Hematopoietic multipotent progenitor cell treated with erythropoietin and hydrocortisone succinate and interleukin-3 and kit ligand, for 15 days (in vitro differentiated cells): ENCODE data around the gene LAMC3.

Source experiments
- DNase-seq: peaks from one replicate; pipeline ENCODE4 v3.0.0-alpha.2; 2015; ENCODE audit warnings: low spot score

LAMC3 gene

DNA sequence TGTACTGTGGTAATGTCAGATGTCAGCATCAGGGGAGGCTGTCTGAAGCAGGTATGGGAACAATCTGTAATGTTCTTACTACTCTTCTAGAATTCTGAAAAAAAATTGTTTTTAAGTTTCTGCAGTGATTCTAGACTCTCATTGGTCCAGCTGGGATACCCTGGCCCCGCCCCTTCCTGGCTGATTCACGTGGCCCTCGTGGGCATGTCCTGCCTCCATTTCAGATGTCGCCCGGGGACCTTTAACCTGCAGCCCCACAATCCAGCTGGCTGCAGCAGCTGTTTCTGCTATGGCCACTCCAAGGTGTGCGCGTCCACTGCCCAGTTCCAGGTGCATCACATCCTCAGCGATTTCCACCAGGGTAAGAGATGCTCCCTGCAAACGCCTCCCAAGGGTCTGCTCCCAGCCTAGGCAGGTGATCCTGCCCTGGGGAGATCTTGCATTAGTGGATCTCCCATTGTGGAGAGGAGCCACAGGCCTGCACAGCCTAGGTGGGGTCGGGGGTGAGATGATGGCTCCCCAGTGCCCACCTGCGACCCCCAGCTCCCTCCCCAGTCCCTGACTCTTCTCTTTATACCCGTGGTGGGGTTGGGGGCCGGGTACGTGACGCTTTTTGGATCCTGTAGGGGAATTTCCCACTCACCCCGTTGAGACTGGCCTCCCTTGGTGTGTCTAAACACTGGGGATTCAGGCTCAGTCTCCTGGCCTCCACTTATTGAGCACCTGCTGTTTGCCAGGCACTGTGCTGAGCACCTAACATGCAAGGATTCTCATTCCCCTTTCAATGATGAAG lies 36.5 kb downstream of the LAMC3 start:
- DNase-seq = no peak

DNA sequence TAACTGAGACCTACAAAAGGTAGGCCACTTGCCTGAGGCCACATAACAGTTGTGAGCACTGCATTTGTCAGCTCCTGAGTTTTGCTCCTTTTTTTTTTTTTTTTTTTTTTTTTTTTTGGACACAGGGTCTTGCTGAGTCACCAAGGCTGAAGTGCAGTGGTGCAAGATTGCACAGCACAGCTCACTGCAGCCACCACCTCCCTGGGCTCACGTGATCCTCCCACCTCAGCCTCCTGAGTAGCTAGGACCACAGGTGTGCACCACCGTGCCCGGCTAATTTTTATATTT lies 37.1 kb downstream of the LAMC3 start:
- DNase-seq = no peak

DNA sequence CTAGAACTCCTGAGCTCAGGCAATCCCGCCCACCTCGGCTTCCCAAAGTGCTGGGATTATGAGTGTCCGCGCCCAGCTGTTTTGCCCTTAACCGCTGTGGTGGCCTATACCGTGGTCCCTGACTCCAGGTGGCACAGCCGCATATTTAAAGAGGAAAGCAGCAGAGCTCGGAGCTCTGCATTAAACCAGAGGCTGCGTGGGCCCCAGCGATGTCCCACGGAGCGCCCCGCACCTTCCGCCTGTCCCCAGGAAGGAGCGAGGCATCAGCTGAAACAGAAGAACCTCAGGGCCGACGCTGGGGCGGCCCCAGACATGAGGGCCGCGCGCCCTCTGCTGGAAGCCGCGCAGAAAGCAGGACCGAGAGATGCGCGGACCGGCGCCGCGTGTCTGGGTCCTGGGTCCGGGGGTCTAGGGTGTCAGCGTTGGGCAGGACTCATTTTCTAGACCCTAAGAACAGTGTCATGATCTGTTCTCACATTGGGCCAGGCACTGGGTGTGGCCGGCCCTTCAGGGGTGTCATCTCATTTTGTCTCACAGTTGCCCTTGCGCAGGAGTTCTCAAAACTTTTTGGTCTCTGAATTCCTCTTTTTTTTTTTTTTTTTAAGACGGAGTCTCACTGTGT lies 37.7 kb downstream of the LAMC3 start:
- DNase-seq = peak; percentile 61

DNA sequence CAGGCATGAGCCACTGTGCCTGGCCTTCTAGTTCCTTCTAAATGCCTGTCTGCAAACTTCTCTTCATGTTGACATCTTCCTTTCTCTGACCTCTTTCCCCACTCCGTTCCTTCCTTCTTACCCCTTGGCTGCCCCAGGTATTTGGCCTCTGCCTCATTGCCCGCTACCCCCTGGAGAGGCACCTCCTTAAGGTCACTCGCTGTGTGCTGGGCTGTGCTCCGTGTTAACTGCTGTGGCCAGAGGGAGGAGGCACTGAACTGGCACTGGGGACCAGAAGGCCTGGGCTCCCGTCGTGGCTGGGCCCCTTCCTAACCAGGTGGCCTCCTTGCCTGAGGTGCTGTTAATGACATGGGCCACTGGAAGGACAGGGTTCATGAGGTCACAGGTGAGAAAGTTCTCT lies 39.4 kb downstream of the LAMC3 start:
- DNase-seq = no peak

DNA sequence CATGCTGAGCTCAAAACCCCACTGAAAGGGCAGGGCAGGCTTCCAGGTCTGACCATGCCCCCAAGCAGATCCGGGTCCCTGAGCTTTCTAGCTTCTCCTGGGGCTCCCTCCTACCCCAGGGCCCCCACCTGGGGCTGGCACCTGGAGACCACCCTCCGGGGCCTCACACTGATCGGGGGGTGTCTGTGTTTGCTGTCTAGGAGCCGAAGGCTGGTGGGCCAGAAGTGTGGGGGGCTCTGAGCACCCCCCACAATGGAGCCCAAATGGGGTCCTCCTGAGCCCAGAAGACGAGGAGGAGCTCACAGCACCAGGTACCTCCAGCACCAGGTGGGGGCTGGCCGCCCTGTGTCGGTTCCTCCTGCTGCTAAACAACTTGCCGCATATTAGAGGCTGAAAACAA lies 39.8 kb downstream of the LAMC3 start:
- no peak for DNase-seq

DNA sequence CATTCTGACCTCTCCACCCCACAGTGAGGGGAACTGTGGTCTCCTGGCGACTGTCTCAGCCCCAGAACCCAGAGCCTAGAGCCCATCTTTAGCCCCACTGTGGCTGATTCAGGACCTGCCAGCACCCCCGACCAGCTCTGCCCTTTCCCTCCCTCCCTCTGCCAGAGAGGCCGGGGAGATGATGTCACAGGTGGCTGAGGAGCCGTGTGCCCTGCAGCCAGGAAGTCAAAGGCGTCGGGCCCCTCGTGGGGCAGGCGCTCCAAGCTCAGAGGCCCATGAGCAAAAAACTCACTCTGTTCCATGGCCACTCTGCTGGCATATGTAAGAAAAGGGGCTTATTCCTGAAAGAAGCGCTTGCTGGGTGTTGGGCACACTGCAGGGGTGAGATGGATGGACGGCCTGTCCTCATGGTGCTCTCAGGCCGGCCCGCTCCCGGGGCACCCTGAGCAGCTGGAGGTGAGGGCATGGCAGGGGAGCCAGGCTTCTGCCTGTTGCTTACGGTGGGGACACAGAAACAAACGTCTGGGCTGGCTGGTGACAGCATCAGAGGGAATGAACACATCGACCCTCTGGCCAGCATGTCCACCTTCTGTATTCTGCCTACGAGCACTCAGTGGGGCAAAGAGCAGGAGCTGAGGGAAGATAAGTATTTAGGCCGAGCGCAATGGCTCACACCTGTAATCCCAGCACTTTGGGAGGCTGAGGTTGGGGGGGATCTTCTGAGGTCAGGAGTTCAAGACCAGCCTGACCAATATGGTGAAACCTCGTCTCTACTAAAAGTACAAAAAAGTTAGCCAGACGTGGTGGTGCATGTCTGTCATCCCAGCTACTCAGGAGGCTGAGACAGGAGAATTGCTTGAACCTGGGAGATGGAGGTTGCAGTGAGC lies 41.1 kb downstream of the LAMC3 start:
- DNase-seq = no peak

- DNase-seq = no peak
Measured at GRCh38 chr9:131050831-131051230, 41.9 kb downstream of the LAMC3 start.

DNA sequence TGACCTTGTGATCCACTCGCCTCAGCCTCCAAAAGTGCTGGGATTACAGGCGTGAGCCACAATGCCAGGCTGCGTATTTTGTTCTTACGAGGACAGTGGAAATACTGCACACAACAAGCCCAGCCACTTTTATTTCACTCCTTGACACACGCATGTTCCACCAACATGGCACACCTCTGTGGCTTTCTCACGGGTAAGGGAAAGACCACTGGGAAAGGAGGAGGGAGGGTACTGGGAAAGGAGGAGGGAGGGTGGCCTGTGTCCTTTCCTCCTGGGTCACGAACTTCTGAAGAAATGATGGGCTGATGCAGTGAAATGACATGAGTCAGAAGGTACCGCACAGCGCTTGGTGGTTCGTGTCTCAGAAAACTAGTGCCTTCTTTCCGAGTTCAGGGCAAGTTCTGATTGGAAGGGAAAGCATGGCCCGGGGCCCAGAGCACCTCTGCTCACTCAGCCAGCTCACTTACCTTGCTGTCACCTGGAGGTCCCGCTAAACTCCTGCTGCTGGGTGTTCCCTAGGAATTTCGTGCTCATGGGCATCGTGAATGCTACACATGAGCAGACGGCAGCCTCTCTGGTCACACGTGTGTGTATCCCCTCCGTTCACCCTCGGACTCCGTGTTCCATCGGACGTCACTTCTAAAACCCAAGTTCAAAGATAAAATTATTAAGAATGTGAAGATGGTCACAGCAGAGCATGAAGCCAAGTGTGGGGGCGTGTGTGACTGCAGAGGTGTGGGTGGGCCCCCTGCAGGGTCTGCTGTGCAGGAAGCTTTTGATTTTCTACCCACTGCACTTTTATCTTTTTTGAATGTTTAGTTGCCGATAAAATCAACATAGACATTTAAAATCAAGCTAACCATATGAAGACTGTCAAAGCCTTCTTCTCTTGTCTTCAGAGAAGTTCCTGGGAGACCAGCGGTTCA lies 42.9 kb downstream of the LAMC3 start:
- no peak for DNase-seq

DNA sequence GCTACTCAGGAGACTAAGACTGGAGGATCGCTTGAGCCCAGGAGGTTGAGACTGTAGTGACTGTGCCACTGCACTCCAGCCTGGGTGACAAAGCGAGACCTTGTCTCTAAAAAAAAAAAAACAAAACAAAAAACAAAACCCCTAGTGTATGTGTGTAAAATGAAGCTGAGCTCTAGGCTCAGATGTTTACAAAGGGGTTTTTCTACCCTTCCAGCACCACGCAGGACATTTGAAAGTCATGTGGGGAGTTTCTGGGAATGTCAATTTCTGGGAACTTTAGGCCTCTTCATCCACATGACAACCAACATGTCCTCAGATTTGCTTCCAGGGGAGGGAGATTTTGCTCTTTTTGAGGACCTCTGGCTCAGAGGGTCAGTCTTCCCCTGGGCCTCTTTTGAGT lies 44.9 kb downstream of the LAMC3 start:
- no peak for DNase-seq

- DNase-seq = peak; percentile 14
Measured at GRCh38 chr9:131056781-131057506, 48.0 kb downstream of the LAMC3 start.

DNA sequence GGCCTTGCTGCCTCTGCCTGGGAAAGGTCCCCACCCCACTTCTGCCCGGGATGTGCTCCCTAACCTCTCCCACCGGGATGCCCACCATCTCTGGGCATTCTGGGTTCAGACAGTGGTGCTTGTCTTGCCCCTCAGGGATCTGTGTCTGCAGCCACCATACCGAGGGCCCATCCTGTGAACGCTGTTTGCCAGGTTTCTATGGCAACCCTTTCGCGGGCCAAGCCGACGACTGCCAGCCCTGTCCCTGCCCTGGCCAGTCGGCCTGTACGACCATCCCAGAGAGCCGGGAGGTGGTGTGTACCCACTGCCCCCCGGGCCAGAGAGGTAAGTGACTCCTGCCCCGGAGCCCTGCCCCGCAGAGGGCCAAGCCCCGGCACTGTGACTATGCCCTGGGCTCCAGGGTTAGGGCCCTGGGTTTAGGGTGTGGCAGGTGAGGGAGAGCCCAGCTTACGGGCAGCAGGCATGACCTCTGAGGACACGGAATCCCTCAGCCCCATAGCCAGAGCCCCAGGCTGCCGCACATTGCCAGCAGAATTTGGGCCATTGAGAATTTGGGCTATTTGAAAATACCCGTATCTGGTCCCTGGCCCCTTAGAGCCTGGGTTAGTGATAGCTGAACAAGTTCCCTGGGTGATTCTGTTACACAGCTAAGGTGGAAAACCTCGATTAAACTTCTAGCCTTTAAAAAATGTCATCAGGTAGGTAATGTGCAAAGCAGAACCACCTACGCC lies 52.1 kb downstream of the LAMC3 start:
- DNase-seq = no peak

DNA sequence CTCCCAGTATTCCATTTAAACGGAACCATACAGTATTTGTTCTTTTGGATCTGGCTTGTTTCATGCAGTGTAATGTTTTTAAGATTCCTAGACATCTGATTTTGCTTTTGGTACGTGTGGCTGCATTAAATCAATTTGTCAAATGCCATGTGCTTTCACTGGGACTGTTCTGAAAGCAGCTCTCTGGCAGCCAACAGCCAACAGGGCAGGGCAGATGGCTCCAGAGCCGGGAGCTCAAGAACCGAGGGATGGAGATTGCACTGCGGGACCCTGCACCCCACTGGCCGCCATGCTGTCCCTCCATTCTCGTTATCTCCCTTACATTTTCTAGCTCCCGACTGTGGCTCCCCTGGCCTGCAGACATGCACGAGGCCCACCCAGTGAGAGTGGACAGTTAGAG lies 54.0 kb downstream of the LAMC3 start:
- DNase-seq = no peak

DNA sequence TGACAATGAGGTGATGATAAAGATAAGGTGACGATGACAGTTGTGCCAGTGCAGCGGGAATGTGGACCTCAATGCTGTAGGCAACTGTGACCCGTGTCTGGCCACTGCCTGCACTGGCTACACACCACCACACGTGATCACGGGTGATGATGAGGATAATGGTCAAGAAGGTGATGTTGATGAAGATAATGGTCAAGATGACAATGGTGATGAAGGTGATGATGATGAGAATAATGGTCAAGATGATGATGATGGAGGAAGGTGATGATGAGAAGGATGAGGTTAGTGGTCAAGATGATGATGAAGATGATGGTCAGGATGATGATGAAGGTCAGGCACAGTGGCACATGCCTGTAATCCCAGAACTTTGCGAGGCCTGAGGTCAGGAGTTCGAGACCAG lies 56.6 kb downstream of the LAMC3 start:
- no peak for DNase-seq

- DNase-seq = no peak
Measured at GRCh38 chr9:131067625-131068024, 58.7 kb downstream of the LAMC3 start.

- no peak for DNase-seq
Measured at GRCh38 chr9:131068076-131068816, 59.3 kb downstream of the LAMC3 start.

DNA sequence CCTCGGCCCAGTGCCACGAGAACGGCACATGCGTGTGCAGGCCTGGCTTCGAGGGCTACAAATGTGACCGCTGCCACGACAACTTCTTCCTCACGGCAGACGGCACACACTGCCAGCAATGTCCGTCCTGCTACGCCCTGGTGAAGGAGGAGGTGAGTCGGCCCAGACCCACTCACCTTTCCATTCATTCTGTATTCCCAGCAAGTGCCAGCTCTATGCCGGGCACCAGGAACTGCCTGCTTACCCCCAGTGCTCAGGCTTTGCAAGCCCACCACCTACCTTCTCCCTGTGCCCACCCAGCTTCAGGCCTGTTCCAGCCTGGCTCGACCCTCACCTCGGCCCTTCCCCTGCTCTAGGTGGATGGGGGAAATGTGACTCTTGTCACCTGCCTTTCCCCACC lies 60.7 kb downstream of the LAMC3 start:
- no peak for DNase-seq

DNA sequence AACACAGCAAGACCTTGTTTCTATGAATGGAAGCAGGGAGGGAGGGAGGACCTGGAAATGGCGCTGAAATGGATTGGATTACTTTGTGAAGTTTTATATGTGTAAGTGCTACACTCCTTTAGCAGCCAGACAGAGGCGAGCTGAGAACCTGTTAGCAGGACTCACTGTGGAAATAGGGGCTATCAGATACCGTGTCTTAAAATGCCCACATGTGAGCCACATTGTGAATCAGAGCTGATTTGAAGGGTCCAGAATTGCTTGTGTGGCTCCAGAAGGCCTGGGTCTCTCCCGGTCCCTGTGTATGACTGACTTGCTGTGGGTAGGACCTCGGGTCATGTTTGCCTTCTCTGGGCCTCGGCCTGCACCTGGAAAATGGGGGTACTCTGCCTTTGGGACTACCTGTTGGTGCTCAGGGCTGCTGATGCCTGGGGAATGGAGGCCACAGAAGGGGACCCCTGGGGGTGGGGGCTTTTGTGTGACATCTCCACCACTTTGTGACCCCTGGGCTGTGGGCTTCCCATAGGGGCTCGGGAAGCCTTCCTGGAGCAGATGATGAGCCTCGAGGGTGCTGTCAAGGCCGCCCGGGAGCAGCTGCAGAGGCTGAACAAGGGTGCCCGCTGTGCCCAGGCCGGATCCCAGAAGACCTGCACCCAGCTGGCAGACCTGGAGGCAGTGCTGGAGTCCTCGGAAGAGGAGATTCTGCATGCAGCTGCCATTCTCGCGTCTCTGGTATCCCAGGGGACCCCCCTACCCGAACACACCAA lies 63.3 kb downstream of the LAMC3 start:
- no peak for DNase-seq

DNA sequence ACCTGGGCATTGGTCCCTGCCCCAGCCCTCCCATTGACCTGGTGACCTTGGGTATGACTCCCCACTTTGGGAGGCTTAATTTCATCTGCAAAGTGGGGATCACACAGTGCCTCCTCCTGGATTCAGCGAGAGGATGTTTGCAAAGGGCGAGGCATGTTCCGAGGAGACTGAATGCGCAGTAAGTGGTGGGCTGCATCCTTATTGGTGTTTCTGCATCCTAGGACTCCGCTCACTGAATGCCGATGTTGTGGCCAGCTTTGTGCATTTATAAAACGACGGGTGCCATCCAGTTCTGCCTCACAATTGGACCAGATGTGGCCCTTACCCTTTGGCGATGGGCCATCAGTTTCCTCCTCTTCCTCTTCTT lies 63.9 kb downstream of the LAMC3 start:
- no peak for DNase-seq
